ENCODE results near the gene MYT1. TPM values are rescaled to one million over a fixed set of nuclear protein-coding genes. Genes with fewer than 3 reads are reported as not detected.

The MYT1 gene
- total and polyA plus RNA-seq, 2 of the 13 experiments (the other 11 are each of a cell fraction or from before 2014, with no cell fraction given): 0.58 to 2.5 TPM

- TF ChIP-seq ZNF142 (CRISPR knock-in tag; IDR thresholded peaks at IDR 0.05): no peak
- no peak for TF ChIP-seq ZNF674 (CRISPR knock-in tag; IDR thresholded peaks at IDR 0.05; ENCODE audit: low read depth)
- TF ChIP-seq ZNF232 (CRISPR knock-in tag; IDR thresholded peaks at IDR 0.05; ENCODE audit: borderline replicate concordance): 0 out of 2 replicates have a peak, but pooled peaks have one; percentile 55
- TF ChIP-seq, protein P1, sequence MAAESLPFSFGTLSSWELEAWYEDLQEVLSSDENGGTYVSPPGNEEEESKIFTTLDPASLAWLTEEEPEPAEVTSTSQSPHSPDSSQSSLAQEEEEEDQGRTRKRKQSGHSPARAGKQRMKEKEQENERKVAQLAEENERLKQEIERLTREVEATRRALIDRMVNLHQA (CRISPR knock-in tag; IDR thresholded peaks at IDR 0.05): no peak
- TF ChIP-seq CC2D1A (CRISPR knock-in tag; IDR thresholded peaks at IDR 0.05): no peak
- no peak for TF ChIP-seq EP300 (IDR thresholded peaks at IDR 0.05; ENCODE audit: low read depth in 2 of 2, low read length in 2 of 2)
- TF ChIP-seq EP300 (CRISPR knock-in tag; IDR thresholded peaks at IDR 0.05; ENCODE audit: borderline replicate concordance): no peak
- TF ChIP-seq MED13 (CRISPR knock-in tag; IDR thresholded peaks at IDR 0.05): no peak
- TF ChIP-seq, protein P2, sequence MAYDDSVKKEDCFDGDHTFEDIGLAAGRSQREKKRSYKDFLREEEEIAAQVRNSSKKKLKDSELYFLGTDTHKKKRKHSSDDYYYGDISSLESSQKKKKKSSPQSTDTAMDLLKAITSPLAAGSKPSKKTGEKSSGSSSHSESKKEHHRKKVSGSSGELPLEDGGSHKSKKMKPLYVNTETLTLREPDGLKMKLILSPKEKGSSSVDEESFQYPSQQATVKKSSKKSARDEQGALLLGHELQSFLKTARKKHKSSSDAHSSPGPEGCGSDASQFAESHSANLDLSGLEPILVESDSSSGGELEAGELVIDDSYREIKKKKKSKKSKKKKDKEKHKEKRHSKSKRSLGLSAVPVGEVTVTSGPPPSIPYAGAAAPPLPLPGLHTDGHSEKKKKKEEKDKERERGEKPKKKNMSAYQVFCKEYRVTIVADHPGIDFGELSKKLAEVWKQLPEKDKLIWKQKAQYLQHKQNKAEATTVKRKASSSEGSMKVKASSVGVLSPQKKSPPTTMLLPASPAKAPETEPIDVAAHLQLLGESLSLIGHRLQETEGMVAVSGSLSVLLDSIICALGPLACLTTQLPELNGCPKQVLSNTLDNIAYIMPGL (CRISPR knock-in tag; IDR thresholded peaks at IDR 0.05; ENCODE audit: borderline replicate concordance in 1 of 2, low read depth in 1 of 2): no peak
- TF ChIP-seq PHF8 (CRISPR knock-in tag; IDR thresholded peaks at IDR 0.05): no peak
- TF ChIP-seq ZNF563 (CRISPR knock-in tag; IDR thresholded peaks at IDR 0.05): no peak
- TF ChIP-seq ZFP36 (IDR thresholded peaks at IDR 0.05; ENCODE audit: borderline replicate concordance, low read depth, low read length, partially characterized antibody): no peak
- no peak for TF ChIP-seq SRSF1 (optimal IDR thresholded peaks at IDR 0.05; ENCODE audit: low read depth, low read length)
- no peak for TF ChIP-seq ATRX (CRISPR knock-in tag; IDR thresholded peaks at IDR 0.05; ENCODE audit: borderline replicate concordance)
- no peak for TF ChIP-seq FOXJ3 (CRISPR knock-in tag; IDR thresholded peaks at IDR 0.05; ENCODE audit: borderline replicate concordance)
- no peak for TF ChIP-seq MTF1 (CRISPR knock-in tag; IDR thresholded peaks at IDR 0.05)
- TF ChIP-seq ZNF879 (CRISPR knock-in tag; IDR thresholded peaks at IDR 0.05): no peak
- no peak for TF ChIP-seq GTF3A (CRISPR knock-in tag; conservative IDR thresholded peaks at IDR 0.05)
- no peak for TF ChIP-seq ZNF790 (CRISPR knock-in tag; IDR thresholded peaks at IDR 0.05; ENCODE audit: borderline replicate concordance)
- TF ChIP-seq, protein P3, sequence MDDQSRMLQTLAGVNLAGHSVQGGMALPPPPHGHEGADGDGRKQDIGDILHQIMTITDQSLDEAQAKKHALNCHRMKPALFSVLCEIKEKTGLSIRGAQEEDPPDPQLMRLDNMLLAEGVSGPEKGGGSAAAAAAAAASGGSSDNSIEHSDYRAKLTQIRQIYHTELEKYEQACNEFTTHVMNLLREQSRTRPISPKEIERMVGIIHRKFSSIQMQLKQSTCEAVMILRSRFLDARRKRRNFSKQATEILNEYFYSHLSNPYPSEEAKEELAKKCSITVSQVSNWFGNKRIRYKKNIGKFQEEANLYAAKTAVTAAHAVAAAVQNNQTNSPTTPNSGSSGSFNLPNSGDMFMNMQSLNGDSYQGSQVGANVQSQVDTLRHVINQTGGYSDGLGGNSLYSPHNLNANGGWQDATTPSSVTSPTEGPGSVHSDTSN (CRISPR knock-in tag; IDR thresholded peaks at IDR 0.05; ENCODE audit: borderline replicate concordance): no peak
- TF ChIP-seq TMF1 (CRISPR knock-in tag; IDR thresholded peaks at IDR 0.05; ENCODE audit: low read depth): no peak
- no peak for TF ChIP-seq ZNF615 (CRISPR knock-in tag; IDR thresholded peaks at IDR 0.05; ENCODE audit: borderline replicate concordance)
Observed at GRCh38 chr20:64212755-64213154, 48.5 kb downstream of the MYT1 start (continued).

All from HepG2 (cell line).